Endothelial cell of umbilical vein (primary cell): ENCODE measurements around the gene TRABD. TPM values are rescaled to one million over a fixed set of nuclear protein-coding genes. Genes with fewer than 3 reads are reported as not detected.

Experiments used
- BruUV-seq: library from RNA; stranded (reverse); fragments of 400-500 nt; replicated peaks from 2 replicates; lab custom pipeline; 2021; lab: Mats Ljungman, UMichigan
- CTCF ChIA-PET: fragments of 300-600, 350-600 bp; sonication (Branson Sonifier 250); formaldehyde crosslinking; loops from one replicate; lab custom pipeline; 2021; ENCODE audit warnings: antibody characterized with exemption, inconsistent platforms; lab: Charles Lee
- POLR2A ChIA-PET: fragments of 300-600, 350-600 bp; sonication (Branson Sonifier 250); formaldehyde crosslinking; loops from one replicate; lab custom pipeline; 2021; ENCODE audit warnings: antibody characterized with exemption, inconsistent platforms; lab: Charles Lee
- DNase-seq: peaks from one replicate; pipeline ENCODE4 v3.0.0-alpha.2; 2011; ENCODE audit warnings: low read depth, low spot score
- FAIRE-seq: peaks from 2 replicates; lab custom pipeline; 2011; peaks lifted over from hg19 to GRCh38; lab: Jason Lieb, UNC
- H2AFZ ChIP-seq: 2 replicates; pipeline ENCODE4 v1.6.0; 2012; ENCODE audit warnings: low read depth, low read length, control low read depth, inconsistent platforms
- H3K27ac ChIP-seq: 2 replicates; pipeline ENCODE4 v1.5.1; 2011; ENCODE audit warnings: low read depth, mild to moderate bottlenecking, control low read depth, low read length, moderate library complexity; ENCODE audit not compliant: insufficient read depth
- H3K27me3 ChIP-seq, 2 experiments: 2 replicates each; pipeline versions ENCODE4 v1.6.0 to v1.6.1; 2011; ENCODE audit warnings: low read length in 2 of 2, mixed read lengths in 1 of 2; ENCODE audit not compliant: control insufficient read depth in 2 of 2, insufficient read depth in 2 of 2
- H3K36me3 ChIP-seq, 2 experiments: 2 replicates in 1 of 2; 3 replicates in 1 of 2; pipeline ENCODE4 v1.5.1; 2011; ENCODE audit warnings: low read length in 2 of 2, mild to moderate bottlenecking in 1 of 2, moderate library complexity in 1 of 2; ENCODE audit not compliant: control insufficient read depth in 2 of 2, insufficient read depth in 2 of 2; ENCODE audit errors: extremely low read depth in 1 of 2
- H3K4me1 ChIP-seq: 3 replicates; pipeline ENCODE4 v1.5.1; 2011; ENCODE audit warnings: mild to moderate bottlenecking, low read length; ENCODE audit not compliant: control insufficient read depth, insufficient read depth; ENCODE audit errors: extremely low read depth
- H3K4me2 ChIP-seq: 2 replicates; pipeline ENCODE4 v1.6.1; 2011; ENCODE audit warnings: low read length, control low read depth, mixed read lengths; ENCODE audit not compliant: insufficient read depth
- H3K4me3 ChIP-seq, 3 experiments: fragments of 200-600 bp in 1 of 3; sonication (generic), shearing (Covaris generic) in 1 of 3; replicated peaks in 1 of 3; 2 replicates each; pipeline ENCODE4 v1.5.1; 2011 to 2016; ENCODE audit warnings: control low read depth in 3 of 3, low read length in 3 of 3, mild to moderate bottlenecking in 2 of 3, inconsistent platforms in 1 of 3, low read depth in 1 of 3, moderate library complexity in 1 of 3; ENCODE audit not compliant: insufficient read depth in 1 of 3
- H3K79me2 ChIP-seq: 2 replicates; pipeline ENCODE4 v1.6.0; 2012; ENCODE audit warnings: low read length, inconsistent platforms; ENCODE audit not compliant: control insufficient read depth, insufficient read depth
- H3K9ac ChIP-seq: replicated peaks from 2 replicates; pipeline ENCODE3; 2011; ENCODE audit warnings: low read length, control low read depth; ENCODE audit not compliant: insufficient read depth; ENCODE audit errors: extremely low read depth
- H3K9me1 ChIP-seq: replicated peaks from 3 replicates; pipeline ENCODE4 v1.6.0; 2011; ENCODE audit warnings: mild to moderate bottlenecking, low read length; ENCODE audit not compliant: control insufficient read depth, insufficient read depth; ENCODE audit errors: extremely low read depth
- H3K9me3 ChIP-seq: replicated peaks from 2 replicates; pipeline ENCODE4 v1.5.1; 2012; ENCODE audit warnings: low read length, inconsistent platforms; ENCODE audit not compliant: control insufficient read depth, insufficient read depth
- H4K20me1 ChIP-seq: replicated peaks from 2 replicates; pipeline ENCODE3; 2011; ENCODE audit warnings: mild to moderate bottlenecking, low read length; ENCODE audit not compliant: control insufficient read depth, insufficient read depth; ENCODE audit errors: extremely low read depth
- CTCF ChIP-seq, 2 donors: IDR thresholded peaks; 1 replicate in 1 of 2; 2 replicates in 1 of 2; pipeline ENCODE4 v1.5.1; 2011; ENCODE audit warnings: low read length in 2 of 2, mild to moderate bottlenecking in 2 of 2, moderate library complexity in 2 of 2, control low read depth in 1 of 2, inconsistent platforms in 1 of 2, low read depth in 1 of 2; ENCODE audit not compliant: insufficient read depth in 1 of 2; ENCODE audit errors: extremely low read depth in 1 of 2
- FOS ChIP-seq: IDR thresholded peaks from 2 replicates; pipeline ENCODE4 v1.6.1; 2011; ENCODE audit warnings: mild to moderate bottlenecking, low read length, moderate library complexity, borderline replicate concordance; ENCODE audit not compliant: insufficient read depth
- JUN ChIP-seq: IDR thresholded peaks from 2 replicates; pipeline ENCODE4 v1.6.1; 2011; ENCODE audit warnings: borderline replicate concordance, low read depth; ENCODE audit not compliant: insufficient read length, insufficient read depth
- POLR2A ChIP-seq: IDR thresholded peaks from 2 replicates; pipeline ENCODE4 v1.6.1; 2012; ENCODE audit warnings: low read depth, mild to moderate bottlenecking, control low read depth, low read length
- dilution Hi-C: fragments of 300-500 bp; cut with MboI; formaldehyde crosslinking; loops from one replicate; pipeline ENCODE4 v1.15.0; 2019; ENCODE audit warnings: low sequenced_read_pairs; ENCODE audit not compliant: extremely low pct_ligation_motif_present
- intact Hi-C: fragments of 100-400 bp; cut with micrococcal nuclease; formaldehyde crosslinking; loops from one replicate; pipeline ENCODE4 v1.10.0; 2022
- polyA plus RNA-seq, 4 experiments: library from polyadenylated mRNA; depleted of rRNA in 3 of 4; stranded (reverse) in 3 of 4; unstranded in 1 of 4; fragments of >200 nt; gene quantifications; 2 replicates each; pipeline versions ENCODE4 v1.2.1 to v1.2.3, GENCODE V29; 2011 to 2012; ENCODE audit warnings: missing spikeins in 1 of 4
- total RNA-seq: library from RNA; stranded (reverse); gene quantifications from 2 replicates; pipeline ENCODE4 v1.2.3, GENCODE V29; 2021

The TRABD gene
- total and polyA plus RNA-seq, 2 donors (not counting 3 experiments of a cell fraction or from before 2014, with no cell fraction given): 46.8 to 48.4 TPM

- dilution Hi-C loops (no loop called here), intact Hi-C loops (loop anchor here (1.0 to 2.0 kb wide), 4 partner anchors 37 to 194 kb away; partner anchors contain the start of genes PPP6R2 and SELENOO)
- no peak overlapping the region for H3K9ac ChIP-seq
- peak; percentile 80 for FAIRE-seq
- ChIA-PET POLR2A (interaction anchor here (1.0 kb wide), 1 partner anchor 42 kb away, joined by 3 read pairs; no protein-coding TSS in a partner anchor), CTCF (interaction anchor here (0.6 to 2.3 kb wide), 16 partner anchors 16 to 218 kb away, joined by 3 to 19 read pairs (median 6); partner anchors contain the start of gene PANX2)
- H3K27me3 ChIP-seq: no peaks in the 10 kb centered on the region
- H3K9me1 ChIP-seq: no peaks in the 10 kb centered on the region
- H3K4me3 ChIP-seq: no peak overlapping the region
- DNase-seq: peak; percentile 58
- H3K9me3 ChIP-seq: no peaks in the 10 kb centered on the region
- no peaks in the 10 kb centered on the region for H4K20me1 ChIP-seq
- H3K36me3 ChIP-seq: peaks cover 11 to 49% of the 10 kb centered on the region in 2 experiments
- H3K27ac ChIP-seq: no peak overlapping the region
- BruUV-seq: no TSS peak
- H3K4me1 ChIP-seq: no peaks in the 10 kb centered on the region
- H3K79me2 ChIP-seq: no peaks in the 10 kb centered on the region
- no peak overlapping the region for H3K4me2 ChIP-seq
- no peak overlapping the region for H2AFZ ChIP-seq
- TF ChIP-seq CTCF (IDR thresholded peaks at IDR 0.05; ENCODE audit: extremely low read depth in 1 of 2, insufficient read depth in 1 of 2, low read depth in 1 of 2, low read length in 2 of 2): peak; percentile 77 to 88
- no peak for TF ChIP-seq POLR2A
- peak; percentile 7 for TF ChIP-seq JUN
- peak; percentile 41 for TF ChIP-seq FOS
These were observed 36.6 kb upstream of the TRABD start for GRCh38 chr22:50148991-50149721.
